Cardiac muscle cell (in vitro differentiated cells and primary cell): ENCODE data around the gene LLGL1. TPM values are rescaled to one million over a fixed set of nuclear protein-coding genes. Genes with fewer than 3 reads are reported as not detected.

Experiments
- DNase-seq, 2 donors: peaks; one replicate each; pipeline versions ENCODE4 v3.0.0 to v3.0.0-alpha.2; 2010 to 2017; ENCODE audit warnings: low read depth in 1 of 2, low spot score in 1 of 2
- H3K27ac ChIP-seq: fragments of 200-600 bp; sonication (generic); 2 replicates; pipeline ENCODE4 v1.5.1; 2016
- H3K27me3 ChIP-seq: fragments of 200-600 bp; sonication (generic); 2 replicates; pipeline ENCODE4 v1.6.0; 2016; ENCODE audit warnings: control low read depth
- H3K36me3 ChIP-seq: fragments of 200-600 bp; sonication (generic); 2 replicates; pipeline ENCODE4 v1.5.1; 2016; ENCODE audit warnings: control low read depth
- H3K4me1 ChIP-seq: fragments of 200-600 bp; sonication (generic); 2 replicates; pipeline ENCODE4 v1.8.1; 2017; ENCODE audit warnings: low read depth, mild to moderate bottlenecking, mixed run types
- H3K4me3 ChIP-seq: fragments of 200-600 bp; sonication (generic); 2 replicates; pipeline ENCODE4 v1.5.1; 2016; ENCODE audit warnings: mild to moderate bottlenecking
- H3K9me3 ChIP-seq: fragments of 200-600 bp; sonication (generic); 2 replicates; pipeline ENCODE4 v1.5.1; 2017; ENCODE audit warnings: low read depth, mild to moderate bottlenecking, control low read depth
- CTCF ChIP-seq: IDR thresholded peaks from 2 replicates; pipeline ENCODE4 v1.5.1; 2012; ENCODE audit warnings: low read depth, mild to moderate bottlenecking, low read length
- polyA plus RNA-seq: library from polyadenylated mRNA; unstranded; fragments of >200 nt; fragmentation: Nextera tagmentation; extraction: Ambion mirVana; gene quantifications from 2 replicates; pipeline ENCODE4 v1.2.1, GENCODE V29; 2016
- total RNA-seq: library from RNA; depleted of rRNA; stranded (reverse); fragments of >200 nt; gene quantifications from 2 replicates; pipeline ENCODE4 v1.2.3, GENCODE V29; 2016

Gene LLGL1
- total and polyA plus RNA-seq, 2 experiments from 2014 or later, result 5.9 to 83.8 TPM

- H3K4me3 ChIP-seq, result peak overlapping the region; percentile 48
- peaks cover 27% of the 10 kb centered on the region for H3K36me3 ChIP-seq
- H3K27ac ChIP-seq, result peak overlapping the region; percentile 95
- no peak for DNase-seq
- no peaks in the 10 kb centered on the region for H3K27me3 ChIP-seq
- H3K9me3 ChIP-seq, result no peaks in the 10 kb centered on the region
- peaks cover 17% of the 10 kb centered on the region for H3K4me1 ChIP-seq
- no peak for TF ChIP-seq CTCF
These were observed 36.2 kb downstream of the LLGL1 start for GRCh38 chr17:18261659-18262058.

- Histone ChIP-seq H3K4me1 (peaks cover 13% of the 10 kb centered on the region), H3K36me3 (peaks cover 27% of the 10 kb centered on the region), H3K9me3 (no peaks in the 10 kb centered on the region), H3K27ac (peak overlapping the region; percentile 95), H3K4me3 (no peak overlapping the region), H3K27me3 (no peaks in the 10 kb centered on the region)
- DNase-seq, result no peak
- no peak for TF ChIP-seq CTCF
These were observed 36.7 kb downstream of the LLGL1 start for GRCh38 chr17:18262111-18262510.

GRCh38 chr17:18262641-18263040 lies 37.2 kb downstream of the LLGL1 start:
- no peak for DNase-seq
- no peaks in the 10 kb centered on the region for H3K27me3 ChIP-seq
- H3K4me1 ChIP-seq, result peaks cover 8% of the 10 kb centered on the region
- H3K4me3 ChIP-seq, result no peak overlapping the region
- no peak for TF ChIP-seq CTCF
- no peaks in the 10 kb centered on the region for H3K9me3 ChIP-seq
- H3K27ac ChIP-seq, result no peak overlapping the region
- peaks cover 27% of the 10 kb centered on the region for H3K36me3 ChIP-seq

GRCh38 chr17:18263885-18264682 lies 38.6 kb downstream of the LLGL1 start:
- no peak overlapping the region for H3K27ac ChIP-seq
- H3K27me3 ChIP-seq, result no peaks in the 10 kb centered on the region
- no peak for TF ChIP-seq CTCF
- no peaks in the 10 kb centered on the region for H3K9me3 ChIP-seq
- no peak for DNase-seq
- H3K4me1 ChIP-seq, result peaks cover 13% of the 10 kb centered on the region
- peaks cover 27% of the 10 kb centered on the region for H3K36me3 ChIP-seq
- H3K4me3 ChIP-seq, result no peak overlapping the region

GRCh38 chr17:18267366-18267765 lies 41.9 kb downstream of the LLGL1 start:
- H3K9me3 ChIP-seq, result no peaks in the 10 kb centered on the region
- no peak overlapping the region for H3K27ac ChIP-seq
- no peak overlapping the region for H3K4me3 ChIP-seq
- peaks cover 27% of the 10 kb centered on the region for H3K36me3 ChIP-seq
- H3K4me1 ChIP-seq, result peaks cover 9% of the 10 kb centered on the region
- H3K27me3 ChIP-seq, result no peaks in the 10 kb centered on the region
- no peak for DNase-seq
- no peak for TF ChIP-seq CTCF
